DMS153 treated with DMSO at 0.1 percent for 48 hours (cell line): ENCODE measurements around the gene TXK.

ENCODE experiments used
- DNase-seq: peaks from one replicate; lab custom pipeline; 2025; ENCODE audit not compliant: unreplicated experiment; lab: John Stamatoyannopoulos, UW

TXK gene

GRCh38 chr4:48138511-48138910 is 4.5 kb upstream of the TXK start:
- DNase-seq = no peak

- DNase-seq = no peak
These were observed 3.8 kb upstream of the TXK start for GRCh38 chr4:48137846-48138245.

GRCh38 chr4:48133669-48134068 is 381 bp downstream of the TXK start:
- no peak for DNase-seq

- no peak for DNase-seq
These were observed 2.3 kb downstream of the TXK start for GRCh38 chr4:48131736-48132135.

- DNase-seq = no peak
These were observed 4.0 kb downstream of the TXK start for GRCh38 chr4:48130100-48130499.

- DNase-seq = no peak
These were observed 4.6 kb downstream of the TXK start for GRCh38 chr4:48129307-48130014.

GRCh38 chr4:48127682-48128404 is 6.2 kb downstream of the TXK start:
- DNase-seq = no peak

- DNase-seq = no peak
These were observed 6.8 kb downstream of the TXK start for GRCh38 chr4:48127231-48127630.

GRCh38 chr4:48126621-48127020 is 7.4 kb downstream of the TXK start:
- DNase-seq = no peak

GRCh38 chr4:48124870-48125269 is 9.2 kb downstream of the TXK start:
- DNase-seq = no peak

- no peak for DNase-seq
These were observed 11.3 kb downstream of the TXK start for GRCh38 chr4:48122756-48123155.

- no peak for DNase-seq
These were observed 12.9 kb downstream of the TXK start for GRCh38 chr4:48121180-48121579.

GRCh38 chr4:48120132-48120531 is 13.9 kb downstream of the TXK start:
- DNase-seq = no peak

- DNase-seq = no peak
These were observed 14.4 kb downstream of the TXK start for GRCh38 chr4:48119646-48120045.

GRCh38 chr4:48118081-48118480 is 16.0 kb downstream of the TXK start:
- DNase-seq = no peak

GRCh38 chr4:48116582-48116981 is 17.5 kb downstream of the TXK start:
- DNase-seq = no peak

GRCh38 chr4:48114412-48114811 is 19.6 kb downstream of the TXK start:
- DNase-seq = no peak

GRCh38 chr4:48112017-48112667 is 21.9 kb downstream of the TXK start:
- DNase-seq = no peak

GRCh38 chr4:48110452-48110978 is 23.5 kb downstream of the TXK start:
- DNase-seq = no peak

- no peak for DNase-seq
These were observed 24.4 kb downstream of the TXK start for GRCh38 chr4:48109413-48110263.
